ENCODE results near the gene GATA5.

DNA sequence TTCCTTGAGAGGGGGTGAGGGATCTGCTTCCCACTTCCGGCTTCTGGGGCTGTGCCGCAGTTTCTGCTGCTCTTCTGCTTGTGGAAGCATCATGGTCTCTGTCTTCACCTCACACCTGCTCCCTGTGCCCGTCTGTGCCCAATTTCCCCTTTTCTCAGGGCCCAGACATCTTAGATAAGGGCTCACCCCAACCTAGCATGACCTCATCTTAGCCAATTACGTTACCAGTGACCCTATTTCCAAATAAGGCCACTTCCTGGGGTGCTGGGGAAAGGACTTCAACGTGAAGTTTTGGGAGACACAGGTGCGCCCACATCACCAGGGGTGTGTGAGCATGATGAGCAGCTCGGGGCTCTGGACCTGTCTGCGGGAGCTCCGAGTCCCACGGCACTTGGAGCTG lies 27.8 kb downstream of the GATA5 start:
- TF ChIP-seq GATA2 (IDR thresholded peaks at IDR 0.05; ENCODE audit: low read depth, low read length), result no peak
- no peak for TF ChIP-seq GATA3 (IDR thresholded peaks at IDR 0.05; ENCODE audit: low read depth, low read length)

All from SH-SY5Y (cell line).